ENCODE results near the gene LRRC8C. TPM values are rescaled to one million over a fixed set of nuclear protein-coding genes. Genes with fewer than 3 reads are reported as not detected.

The LRRC8C gene
- total RNA-seq, 1 experiment from 2014 or later, result 8.4 TPM

DNA sequence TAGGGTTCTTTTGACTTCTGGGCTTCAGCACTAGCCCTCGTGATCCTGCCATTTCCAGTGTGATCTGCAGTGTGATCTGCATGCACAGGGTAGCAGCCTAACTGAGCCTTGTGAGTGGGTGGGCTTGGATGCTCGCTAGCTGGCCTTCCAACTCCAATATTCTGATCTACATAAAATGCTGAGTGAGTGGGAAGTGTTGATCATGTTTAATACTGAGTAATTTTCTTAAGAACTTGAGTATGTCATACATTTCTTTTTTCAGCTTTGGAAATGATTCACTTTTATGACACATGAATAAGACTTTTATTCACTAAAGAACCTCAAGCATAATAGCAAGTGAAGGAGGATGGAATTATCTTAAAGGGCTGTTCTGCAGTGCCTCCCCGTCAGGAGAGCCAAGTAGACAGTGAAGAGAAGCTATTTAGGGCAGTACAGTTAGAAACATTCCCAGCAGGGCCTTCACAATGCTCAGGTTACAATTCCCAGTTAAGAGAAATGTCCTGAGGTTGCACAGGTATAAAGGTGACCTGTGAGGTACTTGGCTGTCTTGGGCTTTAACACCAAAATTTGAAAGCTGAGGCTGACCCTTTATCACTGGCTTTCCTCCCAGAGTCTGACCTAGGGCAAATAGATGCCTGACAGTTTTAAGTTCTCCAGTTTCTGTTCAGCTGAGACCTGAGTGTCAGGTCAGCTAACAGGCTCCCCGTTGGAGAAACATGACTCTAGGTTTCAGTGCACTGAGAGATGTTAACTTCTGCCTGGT lies 29.1 kb upstream of the LRRC8C start:
- no peaks in the 10 kb centered on the region for H3K9me3 ChIP-seq (ENCODE audit: control insufficient read depth in 1 of 2, insufficient read depth in 1 of 2, low read depth in 1 of 2, low read length in 2 of 2)
- H4K20me1 ChIP-seq (ENCODE audit: insufficient read depth), result no peaks in the 10 kb centered on the region
- no peak overlapping the region for H3K4me2 ChIP-seq (ENCODE audit: low read length)
- no peak overlapping the region for H2AFZ ChIP-seq (ENCODE audit: low read depth, low read length, poor library complexity, severe bottlenecking)
- H3K27me3 ChIP-seq (ENCODE audit: insufficient read depth, low read length), result no peaks in the 10 kb centered on the region
- peaks cover 10 to 11% of the 10 kb centered on the region in 2 experiments; a peak in 3 of 4 replicates for H3K4me1 ChIP-seq (ENCODE audit: control insufficient read depth in 1 of 2, insufficient read depth in 2 of 2, low read length in 2 of 2)
- ChIA-PET POLR2A (no interaction called here), CTCF (interaction anchor here (1.9 kb wide), 1 partner anchor 120 kb away, joined by 5 read pairs; no protein-coding TSS in a partner anchor), RAD21 (ENCODE audit: low non-redundant PET in 1 of 2, low total read pairs in 2 of 2, uncharacterized antibody in 2 of 2, unreplicated experiment in 2 of 2) (no interaction called here)
- H3K9ac ChIP-seq (ENCODE audit: low read length), result no peak overlapping the region
- H3K9me2 ChIP-seq (ENCODE audit: insufficient read depth), result no peaks in the 10 kb centered on the region
- DNase-seq (ENCODE audit: low read depth, low spot score) (no peak), ATAC-seq (no peak)
- no peaks in the 10 kb centered on the region for H3K36me3 ChIP-seq (ENCODE audit: control insufficient read depth in 1 of 2, insufficient read depth in 2 of 2, low read length in 2 of 2)
- no peak overlapping the region for H3K27ac ChIP-seq (ENCODE audit: low read depth, low read length)
- BruUV-seq (replicated peaks), result no TSS peak
- no peaks in the 10 kb centered on the region for H3K79me2 ChIP-seq (ENCODE audit: insufficient read depth, low read length)
- H3K4me3 ChIP-seq (replicated peaks in 1 of 2; ENCODE audit: low read depth in 1 of 2, low read length in 2 of 2), result no peak overlapping the region
- TF ChIP-seq EGR1 (IDR thresholded peaks at IDR 0.05; ENCODE audit: low read depth) (no peak), JUND (IDR thresholded peaks at IDR 0.05) (no peak), ZNF274 (IDR thresholded peaks at IDR 0.05; ENCODE audit: low read depth, low read length) (no peak)
- intact Hi-C loops (cut with micrococcal nuclease), result no loop called here

DNA sequence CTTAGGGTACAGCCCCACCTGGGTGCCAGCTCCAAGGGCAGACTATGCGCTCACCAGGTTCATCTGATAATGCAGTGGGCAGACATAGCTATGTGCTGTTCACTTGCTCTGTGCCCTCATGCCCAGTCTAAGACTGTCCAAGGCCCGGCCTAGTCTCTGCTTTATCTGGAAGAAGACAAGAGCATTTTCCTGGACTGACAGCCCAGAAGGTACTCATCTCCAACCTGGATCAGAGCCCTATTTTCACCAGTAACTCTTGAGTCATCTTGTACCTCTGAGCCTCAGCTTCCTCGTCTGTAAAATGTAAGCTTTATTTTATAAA lies 28.5 kb upstream of the LRRC8C start:
- DNase-seq (ENCODE audit: low read depth, low spot score) (no peak), ATAC-seq (no peak)
- no peaks in the 10 kb centered on the region for H4K20me1 ChIP-seq (ENCODE audit: insufficient read depth)
- no peaks in the 10 kb centered on the region for H3K9me2 ChIP-seq (ENCODE audit: insufficient read depth)
- no peaks in the 10 kb centered on the region for H3K9me3 ChIP-seq (ENCODE audit: control insufficient read depth in 1 of 2, insufficient read depth in 1 of 2, low read depth in 1 of 2, low read length in 2 of 2)
- BruUV-seq (replicated peaks), result no TSS peak
- H3K27ac ChIP-seq (ENCODE audit: low read depth, low read length), result no peak overlapping the region
- ChIA-PET RAD21 (ENCODE audit: low non-redundant PET in 1 of 2, low total read pairs in 2 of 2, uncharacterized antibody in 2 of 2, unreplicated experiment in 2 of 2) (no interaction called here), POLR2A (no interaction called here), CTCF (no interaction called here)
- H3K4me3 ChIP-seq (replicated peaks in 1 of 2; ENCODE audit: low read depth in 1 of 2, low read length in 2 of 2), result no peak overlapping the region
- no peaks in the 10 kb centered on the region for H3K27me3 ChIP-seq (ENCODE audit: insufficient read depth, low read length)
- intact Hi-C loops (cut with micrococcal nuclease), result no loop called here
- H3K36me3 ChIP-seq (ENCODE audit: control insufficient read depth in 1 of 2, insufficient read depth in 2 of 2, low read length in 2 of 2), result no peaks in the 10 kb centered on the region
- H3K9ac ChIP-seq (ENCODE audit: low read length), result no peak overlapping the region
- H3K4me1 ChIP-seq (ENCODE audit: control insufficient read depth in 1 of 2, insufficient read depth in 2 of 2, low read length in 2 of 2), result peaks cover 10 to 11% of the 10 kb centered on the region in 2 experiments; a peak in 3 of 4 replicates
- no peaks in the 10 kb centered on the region for H3K79me2 ChIP-seq (ENCODE audit: insufficient read depth, low read length)
- no peak overlapping the region for H3K4me2 ChIP-seq (ENCODE audit: low read length)
- no peak overlapping the region for H2AFZ ChIP-seq (ENCODE audit: low read depth, low read length, poor library complexity, severe bottlenecking)
- no peak for TF ChIP-seq EGR1 (IDR thresholded peaks at IDR 0.05; ENCODE audit: low read depth)
- TF ChIP-seq YY1 (IDR thresholded peaks at IDR 0.05; ENCODE audit: extremely low read depth, insufficient replicate concordance, low read depth, low read length), result no peak
- TF ChIP-seq POLR2AphosphoS5 (IDR thresholded peaks at IDR 0.05; ENCODE audit: low read depth, low read length), result no peak
- TF ChIP-seq, protein P1, sequence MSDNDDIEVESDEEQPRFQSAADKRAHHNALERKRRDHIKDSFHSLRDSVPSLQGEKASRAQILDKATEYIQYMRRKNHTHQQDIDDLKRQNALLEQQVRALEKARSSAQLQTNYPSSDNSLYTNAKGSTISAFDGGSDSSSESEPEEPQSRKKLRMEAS (IDR thresholded peaks at IDR 0.05), result no peak
- TF ChIP-seq, protein P2, sequence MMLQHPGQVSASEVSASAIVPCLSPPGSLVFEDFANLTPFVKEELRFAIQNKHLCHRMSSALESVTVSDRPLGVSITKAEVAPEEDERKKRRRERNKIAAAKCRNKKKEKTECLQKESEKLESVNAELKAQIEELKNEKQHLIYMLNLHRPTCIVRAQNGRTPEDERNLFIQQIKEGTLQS (IDR thresholded peaks at IDR 0.05), result no peak
- no peak for TF ChIP-seq EZH2phosphoT487 (IDR thresholded peaks at IDR 0.05; ENCODE audit: borderline replicate concordance)
- TF ChIP-seq CBX3 (IDR thresholded peaks at IDR 0.05; ENCODE audit: low read depth), result no peak
- no peak for TF ChIP-seq JUND (IDR thresholded peaks at IDR 0.05)
- TF ChIP-seq FOSL1 (IDR thresholded peaks at IDR 0.05; ENCODE audit: low read depth), result no peak
- no peak for TF ChIP-seq RAD21 (IDR thresholded peaks at IDR 0.05; ENCODE audit: low read depth)
- no peak for TF ChIP-seq SIN3A (IDR thresholded peaks at IDR 0.05; ENCODE audit: low read depth)
- TF ChIP-seq, protein P3, sequence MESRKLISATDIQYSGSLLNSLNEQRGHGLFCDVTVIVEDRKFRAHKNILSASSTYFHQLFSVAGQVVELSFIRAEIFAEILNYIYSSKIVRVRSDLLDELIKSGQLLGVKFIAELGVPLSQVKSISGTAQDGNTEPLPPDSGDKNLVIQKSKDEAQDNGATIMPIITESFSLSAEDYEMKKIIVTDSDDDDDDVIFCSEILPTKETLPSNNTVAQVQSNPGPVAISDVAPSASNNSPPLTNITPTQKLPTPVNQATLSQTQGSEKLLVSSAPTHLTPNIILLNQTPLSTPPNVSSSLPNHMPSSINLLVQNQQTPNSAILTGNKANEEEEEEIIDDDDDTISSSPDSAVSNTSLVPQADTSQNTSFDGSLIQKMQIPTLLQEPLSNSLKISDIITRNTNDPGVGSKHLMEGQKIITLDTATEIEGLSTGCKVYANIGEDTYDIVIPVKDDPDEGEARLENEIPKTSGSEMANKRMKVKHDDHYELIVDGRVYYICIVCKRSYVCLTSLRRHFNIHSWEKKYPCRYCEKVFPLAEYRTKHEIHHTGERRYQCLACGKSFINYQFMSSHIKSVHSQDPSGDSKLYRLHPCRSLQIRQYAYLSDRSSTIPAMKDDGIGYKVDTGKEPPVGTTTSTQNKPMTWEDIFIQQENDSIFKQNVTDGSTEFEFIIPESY (IDR thresholded peaks at IDR 0.05; ENCODE audit: extremely low read depth, insufficient replicate concordance, low read length), result no peak
- TF ChIP-seq, protein P4, sequence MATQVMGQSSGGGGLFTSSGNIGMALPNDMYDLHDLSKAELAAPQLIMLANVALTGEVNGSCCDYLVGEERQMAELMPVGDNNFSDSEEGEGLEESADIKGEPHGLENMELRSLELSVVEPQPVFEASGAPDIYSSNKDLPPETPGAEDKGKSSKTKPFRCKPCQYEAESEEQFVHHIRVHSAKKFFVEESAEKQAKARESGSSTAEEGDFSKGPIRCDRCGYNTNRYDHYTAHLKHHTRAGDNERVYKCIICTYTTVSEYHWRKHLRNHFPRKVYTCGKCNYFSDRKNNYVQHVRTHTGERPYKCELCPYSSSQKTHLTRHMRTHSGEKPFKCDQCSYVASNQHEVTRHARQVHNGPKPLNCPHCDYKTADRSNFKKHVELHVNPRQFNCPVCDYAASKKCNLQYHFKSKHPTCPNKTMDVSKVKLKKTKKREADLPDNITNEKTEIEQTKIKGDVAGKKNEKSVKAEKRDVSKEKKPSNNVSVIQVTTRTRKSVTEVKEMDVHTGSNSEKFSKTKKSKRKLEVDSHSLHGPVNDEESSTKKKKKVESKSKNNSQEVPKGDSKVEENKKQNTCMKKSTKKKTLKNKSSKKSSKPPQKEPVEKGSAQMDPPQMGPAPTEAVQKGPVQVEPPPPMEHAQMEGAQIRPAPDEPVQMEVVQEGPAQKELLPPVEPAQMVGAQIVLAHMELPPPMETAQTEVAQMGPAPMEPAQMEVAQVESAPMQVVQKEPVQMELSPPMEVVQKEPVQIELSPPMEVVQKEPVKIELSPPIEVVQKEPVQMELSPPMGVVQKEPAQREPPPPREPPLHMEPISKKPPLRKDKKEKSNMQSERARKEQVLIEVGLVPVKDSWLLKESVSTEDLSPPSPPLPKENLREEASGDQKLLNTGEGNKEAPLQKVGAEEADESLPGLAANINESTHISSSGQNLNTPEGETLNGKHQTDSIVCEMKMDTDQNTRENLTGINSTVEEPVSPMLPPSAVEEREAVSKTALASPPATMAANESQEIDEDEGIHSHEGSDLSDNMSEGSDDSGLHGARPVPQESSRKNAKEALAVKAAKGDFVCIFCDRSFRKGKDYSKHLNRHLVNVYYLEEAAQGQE (IDR thresholded peaks at IDR 0.05; ENCODE audit: low read depth), result no peak
- no peak for TF ChIP-seq ZFX (IDR thresholded peaks at IDR 0.05)

Measured in HCT116 (cell line).